Measurements from ENCODE around the gene TAPBPL. TPM values are rescaled to one million over a fixed set of nuclear protein-coding genes. Genes with fewer than 3 reads are reported as not detected.

TAPBPL gene
- total RNA-seq (ENCODE audit: unreplicated experiment) = 0.96 TPM
- long read RNA-seq, partial matches to known transcripts = 0 of 1 reads
- long read RNA-seq, other reads (novel, unspliced or antisense) = 1 of 1 reads

GRCh38 chr12:6451348-6452244 is at the start of gene TAPBPL:
TSS of gene TAPBPL (plus strand) at chr12:6452042. CDS start at chr12:6452249, 207 bp downstream.
- H3K9me3 Mint-ChIP-seq (ENCODE audit: unreplicated experiment) = peaks cover 13% of the 10 kb centered on the region
- peak within 1 kb of the TSS; percentile 83 for H3K4me3 Mint-ChIP-seq (ENCODE audit: unreplicated experiment)
- H3K4me1 Mint-ChIP-seq (ENCODE audit: low read depth, unreplicated experiment) = peaks cover 18% of the 10 kb centered on the region
- DNase-seq = peak; percentile 76
- H3K27me3 Mint-ChIP-seq (ENCODE audit: unreplicated experiment) = peaks cover 7% of the 10 kb centered on the region
- H3K36me3 Mint-ChIP-seq (ENCODE audit: unreplicated experiment) = no peaks in the 10 kb centered on the region
- peak within 1 kb of the TSS; percentile 97 for H3K27ac Mint-ChIP-seq (ENCODE audit: unreplicated experiment)
- no peak for TF ChIP-seq CTCF (IDR thresholded peaks at IDR 0.05; ENCODE audit: partially characterized antibody, unreplicated experiment)

GRCh38 chr12:6404390-6404789 is 47.5 kb upstream of the TAPBPL start:
- peaks cover 2% of the 10 kb centered on the region for H3K27me3 Mint-ChIP-seq (ENCODE audit: unreplicated experiment)
- no peak for TF ChIP-seq CTCF (IDR thresholded peaks at IDR 0.05; ENCODE audit: partially characterized antibody, unreplicated experiment)
- H3K36me3 Mint-ChIP-seq (ENCODE audit: unreplicated experiment) = no peaks in the 10 kb centered on the region
- H3K4me3 Mint-ChIP-seq (ENCODE audit: unreplicated experiment) = no peak overlapping the region
- no peaks in the 10 kb centered on the region for H3K4me1 Mint-ChIP-seq (ENCODE audit: low read depth, unreplicated experiment)
- no peaks in the 10 kb centered on the region for H3K9me3 Mint-ChIP-seq (ENCODE audit: unreplicated experiment)
- no peak overlapping the region for H3K27ac Mint-ChIP-seq (ENCODE audit: unreplicated experiment)
- DNase-seq = no peak

GRCh38 chr12:6405963-6406362 is 45.9 kb upstream of the TAPBPL start:
- DNase-seq = no peak
- Mint-ChIP-seq H3K4me1 (ENCODE audit: low read depth, unreplicated experiment) (no peaks in the 10 kb centered on the region), H3K4me3 (ENCODE audit: unreplicated experiment) (no peak overlapping the region), H3K27ac (ENCODE audit: unreplicated experiment) (no peak overlapping the region), H3K27me3 (ENCODE audit: unreplicated experiment) (peaks cover 2% of the 10 kb centered on the region), H3K36me3 (ENCODE audit: unreplicated experiment) (no peaks in the 10 kb centered on the region), H3K9me3 (ENCODE audit: unreplicated experiment) (no peaks in the 10 kb centered on the region)
- TF ChIP-seq CTCF (IDR thresholded peaks at IDR 0.05; ENCODE audit: partially characterized antibody, unreplicated experiment) = no peak

- DNase-seq = no peak
- no peaks in the 10 kb centered on the region for H3K9me3 Mint-ChIP-seq (ENCODE audit: unreplicated experiment)
- H3K4me3 Mint-ChIP-seq (ENCODE audit: unreplicated experiment) = no peak overlapping the region
- peaks cover 2% of the 10 kb centered on the region for H3K27me3 Mint-ChIP-seq (ENCODE audit: unreplicated experiment)
- H3K4me1 Mint-ChIP-seq (ENCODE audit: low read depth, unreplicated experiment) = no peaks in the 10 kb centered on the region
- TF ChIP-seq CTCF (IDR thresholded peaks at IDR 0.05; ENCODE audit: partially characterized antibody, unreplicated experiment) = no peak
- H3K36me3 Mint-ChIP-seq (ENCODE audit: unreplicated experiment) = no peaks in the 10 kb centered on the region
- no peak overlapping the region for H3K27ac Mint-ChIP-seq (ENCODE audit: unreplicated experiment)
Measured at GRCh38 chr12:6407236-6407954, 44.4 kb upstream of the TAPBPL start.

All from glutamatergic neuron (in vitro differentiated cells).